Trophoblast cell (in vitro differentiated cells and primary cell): ENCODE measurements around the gene PSMC3IP.
"Not testable (repeated sequence)": the region's sequence is repeated elsewhere in the genome, so short reads cannot be mapped to it uniquely, and the experiment has no call there.

Experiments
- DNase-seq, 2 donors: peaks; one replicate each; pipeline ENCODE4 v3.0.0-alpha.2; 2016
- H2AFZ ChIP-seq: 2 replicates; pipeline ENCODE4 v1.6.1; 2013; ENCODE audit warnings: low read length, moderate library complexity, mild to moderate bottlenecking; ENCODE audit not compliant: insufficient read depth, poor library complexity
- H2AK5ac ChIP-seq: 2 replicates; pipeline ENCODE4 v1.6.1; 2013; ENCODE audit warnings: mild to moderate bottlenecking, low read length
- H2BK120ac ChIP-seq: 2 replicates; pipeline ENCODE4 v1.6.1; 2013; ENCODE audit warnings: low read length, mild to moderate bottlenecking, moderate library complexity; ENCODE audit not compliant: insufficient read depth, poor library complexity
- H2BK12ac ChIP-seq: 2 replicates; pipeline ENCODE4 v1.6.1; 2013; ENCODE audit warnings: mild to moderate bottlenecking, low read length, moderate library complexity
- H2BK5ac ChIP-seq: 2 replicates; pipeline ENCODE4 v1.6.1; 2013; ENCODE audit warnings: low read length, low read depth, moderate library complexity, mild to moderate bottlenecking; ENCODE audit not compliant: poor library complexity
- H3K14ac ChIP-seq: 2 replicates; pipeline ENCODE4 v1.6.1; 2013; ENCODE audit warnings: mild to moderate bottlenecking, low read length
- H3K18ac ChIP-seq: 2 replicates; pipeline ENCODE4 v1.6.1; 2013; ENCODE audit warnings: mild to moderate bottlenecking, low read length
- H3K23ac ChIP-seq: 2 replicates; pipeline ENCODE4 v1.6.1; 2013; ENCODE audit warnings: low read length
- H3K27ac ChIP-seq: 2 replicates; pipeline ENCODE4 v1.5.1; 2013; ENCODE audit warnings: low read depth, mild to moderate bottlenecking, inconsistent platforms, low read length, moderate library complexity
- H3K27me3 ChIP-seq: 2 replicates; pipeline ENCODE4 v1.6.1; 2013; ENCODE audit warnings: inconsistent platforms, mild to moderate bottlenecking, low read length, moderate library complexity; ENCODE audit not compliant: insufficient read depth
- H3K36me3 ChIP-seq, 2 experiments: 1 replicate in 1 of 2; 2 replicates in 1 of 2; pipeline ENCODE4 v1.6.1; 2013; ENCODE audit warnings: low read length in 2 of 2, mild to moderate bottlenecking in 2 of 2, moderate library complexity in 1 of 2; ENCODE audit not compliant: insufficient read depth in 2 of 2, control insufficient read depth in 1 of 2
- H3K4ac ChIP-seq: 2 replicates; pipeline ENCODE4 v1.6.1; 2013; ENCODE audit warnings: low read depth, mild to moderate bottlenecking, low read length, moderate library complexity
- H3K4me1 ChIP-seq, 2 experiments: 1 replicate in 1 of 2; 2 replicates in 1 of 2; pipeline ENCODE4 v1.6.1; 2013; ENCODE audit warnings: low read length in 2 of 2, mild to moderate bottlenecking in 2 of 2, moderate library complexity in 1 of 2; ENCODE audit not compliant: insufficient read depth in 2 of 2, control insufficient read depth in 1 of 2
- H3K4me2 ChIP-seq: 2 replicates; pipeline ENCODE4 v1.6.1; 2013; ENCODE audit warnings: inconsistent platforms, mild to moderate bottlenecking, low read length, moderate library complexity
- H3K4me3 ChIP-seq: 2 replicates; pipeline ENCODE4 v1.5.1; 2013; ENCODE audit warnings: mild to moderate bottlenecking, low read depth, low read length, inconsistent platforms
- H3K79me1 ChIP-seq: one replicate; pipeline ENCODE4 v1.6.1; 2013; ENCODE audit warnings: low read length
- H3K79me2 ChIP-seq: 2 replicates; pipeline ENCODE4 v1.6.1; 2013; ENCODE audit warnings: low read length, mild to moderate bottlenecking; ENCODE audit not compliant: control insufficient read depth, insufficient read depth, poor library complexity
- H3K9ac ChIP-seq: 2 replicates; pipeline ENCODE4 v1.6.1; 2013; ENCODE audit warnings: mild to moderate bottlenecking, low read length
- H3K9me3 ChIP-seq: 2 replicates; pipeline ENCODE4 v1.6.1; 2013; ENCODE audit warnings: low read depth, mild to moderate bottlenecking, control low read depth, inconsistent platforms, low read length; ENCODE audit not compliant: insufficient read depth
- H4K12ac ChIP-seq: 2 replicates; pipeline ENCODE4 v1.6.1; 2013; ENCODE audit warnings: low read depth, mild to moderate bottlenecking, low read length, moderate library complexity
- H4K8ac ChIP-seq: 2 replicates; pipeline ENCODE4 v1.6.1; 2013; ENCODE audit warnings: low read depth, mild to moderate bottlenecking, low read length, moderate library complexity
- H4K91ac ChIP-seq: one replicate; pipeline ENCODE4 v1.6.1; 2013; ENCODE audit warnings: low read depth, mild to moderate bottlenecking, low read length, moderate library complexity
- WGBS: extraction: QIAGEN DNeasy Blood & Tissue Kit; methylation state at CpG from one replicate; pipeline ENCODE4 v1.1.7; 2013; ENCODE audit warnings: missing lambda C conversion rate; ENCODE audit not compliant: insufficient read length, insufficient coverage; ENCODE audit errors: extremely low coverage; 5-methylcytosine and 5-hydroxymethylcytosine counted together

Gene PSMC3IP

GRCh38 chr17:42547698-42548069 lies 29.8 kb downstream of the PSMC3IP start:
- Histone ChIP-seq H2BK5ac (no peak overlapping the region), H3K79me2 (no peaks in the 10 kb centered on the region), H3K4me2 (peak overlapping the region; percentile 58), H3K36me3 (peaks cover 16% of the 10 kb centered on the region in 2 experiments), H4K8ac (peak overlapping the region; percentile 11), H3K4ac (no peak overlapping the region), H3K27ac (no peak overlapping the region), H3K27me3 (no peaks in the 10 kb centered on the region), H4K91ac (peak overlapping the region; percentile 25), H3K14ac (no peak overlapping the region), H3K79me1 (peaks cover 4% of the 10 kb centered on the region), H2BK120ac (peak overlapping the region; percentile 12), H2AFZ (peak overlapping the region; percentile 8), H3K4me1 (peaks cover 19 to 23% of the 10 kb centered on the region in 2 experiments), H4K12ac (peak overlapping the region; percentile 57), H3K9me3 (no peaks in the 10 kb centered on the region), H2BK12ac (no peak overlapping the region), H3K9ac (peak overlapping the region; percentile 64), H3K18ac (no peak overlapping the region), H3K23ac (no peak overlapping the region), H2AK5ac (peak overlapping the region; percentile 51), H3K4me3 (no peak overlapping the region)
- no CpG with 5 or more reads among the region's 14 CpGs for WGBS
- DNase-seq, result no peak

GRCh38 chr17:42547001-42547461 lies 30.5 kb downstream of the PSMC3IP start:
- H2AFZ ChIP-seq, result no peak overlapping the region
- H3K4me2 ChIP-seq, result no peak overlapping the region
- H3K4me3 ChIP-seq, result no peak overlapping the region
- H2BK120ac ChIP-seq, result no peak overlapping the region
- peaks cover 19 to 21% of the 10 kb centered on the region in 2 experiments for H3K4me1 ChIP-seq
- no peaks in the 10 kb centered on the region for H3K79me2 ChIP-seq
- no CpG with 5 or more reads among the region's 23 CpGs for WGBS
- H3K23ac ChIP-seq, result no peak overlapping the region
- H3K4ac ChIP-seq, result no peak overlapping the region
- no peak overlapping the region for H2AK5ac ChIP-seq
- no peak overlapping the region for H4K8ac ChIP-seq
- no peak overlapping the region for H3K14ac ChIP-seq
- peak overlapping the region; percentile 74 for H4K91ac ChIP-seq
- no peak overlapping the region for H3K27ac ChIP-seq
- H3K36me3 ChIP-seq, result peaks cover 18% of the 10 kb centered on the region in 2 experiments
- H3K9ac ChIP-seq, result no peak overlapping the region
- peaks cover 4% of the 10 kb centered on the region for H3K79me1 ChIP-seq
- no peak overlapping the region for H2BK5ac ChIP-seq
- no peaks in the 10 kb centered on the region for H3K27me3 ChIP-seq
- peak overlapping the region; percentile 32 for H4K12ac ChIP-seq
- DNase-seq, result no peak
- H3K9me3 ChIP-seq, result no peaks in the 10 kb centered on the region
- no peak overlapping the region for H3K18ac ChIP-seq
- H2BK12ac ChIP-seq, result no peak overlapping the region

- Histone ChIP-seq H3K27ac (peak overlapping the region; percentile 48), H3K4me1 (peaks cover 25 to 26% of the 10 kb centered on the region in 2 experiments), H4K91ac (peak overlapping the region; percentile 12), H4K8ac (peak overlapping the region; percentile 20), H3K36me3 (peaks cover 18 to 20% of the 10 kb centered on the region in 2 experiments)
- H3K4me2 ChIP-seq, H3K23ac ChIP-seq, H3K4me3 ChIP-seq, H2BK5ac ChIP-seq, H2BK120ac ChIP-seq, H3K9ac ChIP-seq, H4K12ac ChIP-seq, H2AFZ ChIP-seq, H2BK12ac ChIP-seq, H3K27me3 ChIP-seq, H3K79me1 ChIP-seq, H2AK5ac ChIP-seq, H3K79me2 ChIP-seq, H3K9me3 ChIP-seq, H3K4ac ChIP-seq, H3K18ac ChIP-seq, H3K14ac ChIP-seq: not testable (repeated sequence)
- WGBS, result no CpG with 5 or more reads among the region's 9 CpGs
- DNase-seq, result peak; percentile 63 to 64
Measured at GRCh38 chr17:42545755-42546505, 31.6 kb downstream of the PSMC3IP start.

GRCh38 chr17:42544874-42545283 lies 32.6 kb downstream of the PSMC3IP start:
- Histone ChIP-seq H2BK120ac (no peak overlapping the region), H3K4me2 (no peak overlapping the region), H3K14ac (no peak overlapping the region), H3K4me3 (no peak overlapping the region), H3K79me1 (peaks cover 6% of the 10 kb centered on the region), H3K4me1 (peaks cover 24 to 27% of the 10 kb centered on the region in 2 experiments), H3K36me3 (peaks cover 18 to 21% of the 10 kb centered on the region in 2 experiments), H3K9ac (no peak overlapping the region), H4K91ac (no peak overlapping the region), H4K8ac (no peak overlapping the region), H3K27me3 (no peaks in the 10 kb centered on the region), H2BK12ac (no peak overlapping the region), H2AK5ac (no peak overlapping the region), H3K9me3 (no peaks in the 10 kb centered on the region), H3K4ac (no peak overlapping the region), H3K79me2 (no peaks in the 10 kb centered on the region), H2BK5ac (no peak overlapping the region), H3K27ac (no peak overlapping the region), H2AFZ (no peak overlapping the region), H4K12ac (no peak overlapping the region), H3K23ac (no peak overlapping the region), H3K18ac (no peak overlapping the region)
- DNase-seq, result no peak
- no CpG with 5 or more reads among the region's 8 CpGs for WGBS
